ENCODE measurements around the gene ST8SIA2.

GRCh38 chr15:92417716-92418115, 24.0 kb downstream of the ST8SIA2 start:
- no peak for TF ChIP-seq CTCF (conservative IDR thresholded peaks at IDR 0.05; ENCODE audit: low read length)
- no peak for TF ChIP-seq EZH2phosphoT487 (IDR thresholded peaks at IDR 0.05; ENCODE audit: borderline replicate concordance)

Data from Loucy (cell line).